Mesendoderm (in vitro differentiated cells): ENCODE measurements around the gene ELAPOR1.

Source experiments
- DNase-seq: peaks from one replicate; pipeline ENCODE4 v3.0.0; 2013
- H2AK5ac ChIP-seq: 2 replicates; pipeline ENCODE4 v1.6.1; 2013; ENCODE audit warnings: low read length, inconsistent platforms
- H2BK120ac ChIP-seq: 2 replicates; pipeline ENCODE4 v1.6.1; 2013; ENCODE audit warnings: low read depth, mild to moderate bottlenecking, low read length, moderate library complexity, mixed read lengths
- H2BK15ac ChIP-seq: replicated peaks from 2 replicates; pipeline ENCODE4 v1.6.1; 2013; ENCODE audit warnings: low read depth, mild to moderate bottlenecking, moderate library complexity
- H2BK5ac ChIP-seq: 2 replicates; pipeline ENCODE4 v1.6.1; 2013; ENCODE audit warnings: low read length, inconsistent platforms
- H3K18ac ChIP-seq: 2 replicates; pipeline ENCODE4 v1.6.1; 2013; ENCODE audit warnings: mild to moderate bottlenecking, low read length, mixed read lengths
- H3K23ac ChIP-seq: one replicate; pipeline ENCODE4 v1.6.1; 2013; ENCODE audit warnings: low read length
- H3K27ac ChIP-seq: 2 replicates; pipeline ENCODE4 v1.5.1; 2013; ENCODE audit warnings: low read depth, mild to moderate bottlenecking, inconsistent platforms, low read length, moderate library complexity
- H3K27me3 ChIP-seq: 2 replicates; pipeline ENCODE4 v1.6.1; 2013; ENCODE audit warnings: low read length, control low read depth, mild to moderate bottlenecking, inconsistent platforms; ENCODE audit not compliant: insufficient read depth, poor library complexity
- H3K36me3 ChIP-seq: 2 replicates; pipeline ENCODE4 v1.6.1; 2013; ENCODE audit warnings: low read length, inconsistent platforms; ENCODE audit not compliant: control insufficient read depth, insufficient read depth
- H3K4ac ChIP-seq: one replicate; pipeline ENCODE4 v1.6.1; 2013; ENCODE audit warnings: low read depth, mild to moderate bottlenecking, low read length, moderate library complexity
- H3K4me1 ChIP-seq: 2 replicates; pipeline ENCODE4 v1.6.1; 2013; ENCODE audit warnings: low read depth, low read length, inconsistent platforms; ENCODE audit not compliant: control insufficient read depth
- H3K4me2 ChIP-seq: 2 replicates; pipeline ENCODE4 v1.6.1; 2013; ENCODE audit warnings: low read length
- H3K4me3 ChIP-seq: 2 replicates; pipeline ENCODE4 v1.5.1; 2013; ENCODE audit warnings: mild to moderate bottlenecking, low read length
- H3K56ac ChIP-seq: one replicate; pipeline ENCODE4 v1.6.1; 2013; ENCODE audit warnings: low read length
- H3K79me1 ChIP-seq: 2 replicates; pipeline ENCODE4 v1.6.1; 2013; ENCODE audit warnings: low read length, inconsistent platforms
- H3K79me2 ChIP-seq: 2 replicates; pipeline ENCODE4 v1.6.1; 2013; ENCODE audit warnings: mild to moderate bottlenecking, low read length; ENCODE audit not compliant: control insufficient read depth, insufficient read depth
- H3K9ac ChIP-seq: 2 replicates; pipeline ENCODE4 v1.6.1; 2013; ENCODE audit warnings: low read length, inconsistent platforms
- H4K5ac ChIP-seq: one replicate; pipeline ENCODE4 v1.6.1; 2013; ENCODE audit warnings: low read length
- H4K8ac ChIP-seq: one replicate; pipeline ENCODE4 v1.6.1; 2013; ENCODE audit warnings: low read depth, mild to moderate bottlenecking, control low read depth, low read length, moderate library complexity
- WGBS: extraction: QIAGEN DNeasy Blood & Tissue Kit; methylation state at CpG from one replicate; pipeline ENCODE4 v1.1.7; 2013; ENCODE audit warnings: low lambda C conversion rate, missing lambda C conversion rate; ENCODE audit not compliant: insufficient coverage; ENCODE audit errors: extremely low coverage; 5-methylcytosine and 5-hydroxymethylcytosine counted together

ELAPOR1 gene

DNA sequence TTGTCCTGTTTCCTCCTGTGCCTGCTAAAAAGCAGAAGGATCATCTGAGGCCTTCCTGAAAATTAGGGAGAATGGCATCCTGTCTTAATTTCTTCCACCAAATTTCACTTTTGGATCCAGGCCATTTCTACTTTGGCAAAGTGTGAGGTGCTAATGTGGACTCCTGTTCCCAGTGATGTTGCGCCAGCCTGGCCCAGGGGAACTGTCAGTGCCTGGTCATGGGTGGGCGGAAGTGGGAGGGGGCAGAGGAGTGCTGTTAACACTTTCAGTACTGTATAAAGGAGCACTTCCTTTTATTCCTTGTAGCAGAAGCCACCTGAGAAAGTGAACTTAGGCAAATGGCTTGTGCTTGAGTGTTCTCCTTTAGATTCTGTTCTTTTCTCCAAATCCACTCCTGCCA, 19.9 kb downstream of the ELAPOR1 start:
- Histone ChIP-seq H4K5ac (no peak overlapping the region), H3K79me1 (no peaks in the 10 kb centered on the region), H2BK120ac (no peak overlapping the region), H3K27me3 (no peaks in the 10 kb centered on the region), H3K18ac (no peak overlapping the region), H3K4me3 (no peak overlapping the region), H3K79me2 (no peaks in the 10 kb centered on the region), H3K27ac (no peak overlapping the region), H3K4me2 (no peak overlapping the region), H3K4ac (no peak overlapping the region), H3K4me1 (no peaks in the 10 kb centered on the region), H2BK15ac (no peak overlapping the region), H3K36me3 (no peaks in the 10 kb centered on the region), H4K8ac (no peak overlapping the region), H2BK5ac (no peak overlapping the region), H3K56ac (no peak overlapping the region), H3K23ac (no peak overlapping the region), H3K9ac (no peak overlapping the region), H2AK5ac (no peak overlapping the region)
- no peak for DNase-seq
- no CpG with 5 or more reads among the region's 2 CpGs for WGBS

DNA sequence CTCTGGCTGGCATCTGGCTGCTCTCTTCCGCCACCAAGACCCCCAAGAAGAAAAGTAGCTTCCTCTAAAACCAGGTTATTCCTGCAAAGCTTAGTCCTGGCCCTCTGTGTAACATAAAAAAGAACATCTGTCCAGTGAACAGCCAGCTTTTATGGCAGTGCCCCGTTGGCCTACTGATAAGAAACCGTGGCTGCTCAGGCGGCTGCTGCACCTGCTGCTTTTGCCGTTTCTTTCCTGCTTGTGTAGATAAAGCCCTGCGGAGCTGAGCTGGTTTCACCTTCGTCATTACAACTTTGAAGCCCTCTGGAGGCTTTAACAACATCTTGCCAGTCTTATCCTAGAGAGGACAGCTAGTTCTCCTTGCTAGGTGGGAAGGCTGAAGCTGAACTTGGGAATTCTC, 20.5 kb downstream of the ELAPOR1 start:
- H3K9ac ChIP-seq, result no peak overlapping the region
- no peaks in the 10 kb centered on the region for H3K4me1 ChIP-seq
- no CpG with 5 or more reads among the region's 7 CpGs for WGBS
- no peaks in the 10 kb centered on the region for H3K79me1 ChIP-seq
- no peak overlapping the region for H2AK5ac ChIP-seq
- H3K27me3 ChIP-seq, result no peaks in the 10 kb centered on the region
- H3K4ac ChIP-seq, result no peak overlapping the region
- no peak overlapping the region for H3K4me3 ChIP-seq
- no peak overlapping the region for H3K56ac ChIP-seq
- no peak overlapping the region for H2BK120ac ChIP-seq
- H2BK15ac ChIP-seq, result no peak overlapping the region
- no peak overlapping the region for H3K4me2 ChIP-seq
- H3K79me2 ChIP-seq, result no peaks in the 10 kb centered on the region
- H3K27ac ChIP-seq, result no peak overlapping the region
- no peak for DNase-seq
- no peaks in the 10 kb centered on the region for H3K36me3 ChIP-seq
- no peak overlapping the region for H3K23ac ChIP-seq
- H4K5ac ChIP-seq, result no peak overlapping the region
- H4K8ac ChIP-seq, result no peak overlapping the region
- H3K18ac ChIP-seq, result no peak overlapping the region
- no peak overlapping the region for H2BK5ac ChIP-seq

DNA sequence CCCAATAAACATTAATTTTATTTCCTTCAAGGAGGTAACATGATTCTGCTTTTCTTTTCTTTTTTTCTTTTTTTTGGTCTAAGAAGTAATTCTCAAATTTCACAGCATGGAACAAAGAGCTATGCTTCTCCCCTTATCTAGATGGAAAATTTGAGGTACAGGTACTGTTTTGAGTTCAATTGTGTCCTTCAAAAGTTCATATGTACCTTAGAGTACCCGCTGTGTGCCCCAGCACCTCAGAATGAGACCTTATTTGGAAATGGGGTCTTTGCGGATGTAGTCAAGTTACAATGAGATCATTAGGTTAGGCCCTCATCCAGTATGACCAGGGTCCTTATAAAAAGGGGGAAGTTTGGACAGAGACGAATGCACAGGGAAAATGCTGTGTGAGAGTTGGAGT, 22.0 kb downstream of the ELAPOR1 start:
- no CpG with 5 or more reads among the region's 3 CpGs for WGBS
- Histone ChIP-seq H2BK5ac (no peak overlapping the region), H3K9ac (no peak overlapping the region), H3K79me1 (no peaks in the 10 kb centered on the region), H4K8ac (no peak overlapping the region), H3K4me2 (no peak overlapping the region), H3K56ac (no peak overlapping the region), H2AK5ac (no peak overlapping the region), H2BK120ac (no peak overlapping the region), H3K27me3 (no peaks in the 10 kb centered on the region), H4K5ac (no peak overlapping the region), H3K4me1 (no peaks in the 10 kb centered on the region), H3K18ac (no peak overlapping the region), H3K4me3 (no peak overlapping the region), H3K79me2 (no peaks in the 10 kb centered on the region), H3K23ac (no peak overlapping the region), H2BK15ac (no peak overlapping the region), H3K4ac (no peak overlapping the region), H3K36me3 (no peaks in the 10 kb centered on the region), H3K27ac (no peak overlapping the region)
- DNase-seq, result no peak

DNA sequence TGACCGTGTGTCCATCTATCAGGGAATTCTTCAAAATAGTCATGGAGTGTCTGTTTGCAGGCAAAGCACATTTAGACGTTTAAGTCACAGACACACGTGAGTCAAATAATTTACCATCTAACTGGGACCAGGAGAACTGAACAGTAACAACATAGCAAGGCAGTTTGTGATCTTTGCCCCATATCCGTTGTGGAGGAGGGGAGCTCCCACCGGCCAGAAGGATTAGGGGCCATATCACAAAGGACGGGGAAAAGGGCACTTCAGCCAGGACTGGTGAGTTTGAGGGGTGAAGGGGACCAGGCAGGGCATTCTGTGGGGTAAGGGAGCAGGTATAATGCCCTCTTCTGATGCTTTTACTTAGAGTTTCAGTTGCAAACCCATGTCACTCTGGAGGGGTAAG, 22.9 kb downstream of the ELAPOR1 start:
- Histone ChIP-seq H2BK120ac (no peak overlapping the region), H3K4me3 (no peak overlapping the region), H3K27ac (no peak overlapping the region), H4K8ac (no peak overlapping the region), H3K4me1 (no peaks in the 10 kb centered on the region), H2BK5ac (no peak overlapping the region), H3K56ac (no peak overlapping the region), H3K18ac (no peak overlapping the region), H3K4ac (no peak overlapping the region), H3K79me1 (no peaks in the 10 kb centered on the region), H3K23ac (no peak overlapping the region), H3K27me3 (no peaks in the 10 kb centered on the region), H3K36me3 (no peaks in the 10 kb centered on the region), H4K5ac (no peak overlapping the region), H2BK15ac (no peak overlapping the region), H3K4me2 (no peak overlapping the region), H3K79me2 (no peaks in the 10 kb centered on the region), H2AK5ac (no peak overlapping the region), H3K9ac (no peak overlapping the region)
- no CpG with 5 or more reads among the region's 6 CpGs for WGBS
- no peak for DNase-seq

DNA sequence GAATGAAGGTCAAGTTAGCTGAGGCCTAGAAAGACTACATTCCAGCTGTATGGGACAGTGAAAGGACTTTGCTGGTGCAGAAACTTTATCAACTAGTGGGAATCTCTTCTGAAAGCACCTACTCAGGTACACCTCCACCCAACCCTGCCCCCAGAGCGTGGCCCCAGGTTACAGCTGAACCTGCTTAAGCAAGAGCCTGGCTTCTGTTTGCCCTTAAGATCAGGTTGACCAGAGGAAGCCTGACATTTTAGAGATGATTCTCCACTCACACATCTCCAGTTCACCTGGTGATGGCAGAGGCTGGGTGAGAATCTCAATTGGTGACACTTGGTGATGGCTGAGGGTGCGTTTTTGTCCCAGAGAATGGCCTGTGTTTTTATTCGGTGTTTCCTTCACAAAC, 24.0 kb downstream of the ELAPOR1 start:
- Histone ChIP-seq H3K79me1 (no peaks in the 10 kb centered on the region), H3K27ac (no peak overlapping the region), H2BK5ac (no peak overlapping the region), H2AK5ac (no peak overlapping the region), H3K23ac (no peak overlapping the region), H3K18ac (no peak overlapping the region), H3K4me2 (no peak overlapping the region), H4K8ac (no peak overlapping the region), H3K36me3 (no peaks in the 10 kb centered on the region), H3K4me3 (no peak overlapping the region), H4K5ac (no peak overlapping the region), H3K4ac (no peak overlapping the region), H2BK120ac (no peak overlapping the region), H3K56ac (no peak overlapping the region), H3K9ac (no peak overlapping the region), H2BK15ac (no peak overlapping the region), H3K79me2 (no peaks in the 10 kb centered on the region), H3K4me1 (no peaks in the 10 kb centered on the region), H3K27me3 (no peaks in the 10 kb centered on the region)
- DNase-seq, result no peak
- WGBS, result no CpG with 5 or more reads among the region's 3 CpGs

DNA sequence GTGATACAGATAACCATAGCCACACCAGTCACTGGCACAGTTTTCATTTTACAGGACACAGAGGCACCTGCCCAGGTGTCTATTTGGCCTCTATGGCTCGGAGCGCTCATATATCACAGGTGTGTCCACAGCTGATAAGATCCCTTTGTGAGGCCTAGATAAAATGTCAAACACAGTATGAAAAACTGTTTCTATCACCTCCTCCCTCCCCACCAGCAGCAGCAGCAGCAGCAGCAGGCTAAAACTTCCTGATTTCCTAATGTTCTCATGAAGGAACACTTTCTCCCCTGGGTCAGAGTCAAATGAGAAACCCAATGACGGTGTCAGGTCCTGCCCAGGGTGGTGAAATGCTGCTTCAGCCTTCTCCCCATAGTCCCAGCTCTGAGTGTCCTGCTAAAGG, 24.4 kb downstream of the ELAPOR1 start:
- no CpG with 5 or more reads among the region's 3 CpGs for WGBS
- Histone ChIP-seq H3K27ac (no peak overlapping the region), H3K4ac (no peak overlapping the region), H3K36me3 (no peaks in the 10 kb centered on the region), H4K5ac (no peak overlapping the region), H2BK120ac (no peak overlapping the region), H3K79me1 (no peaks in the 10 kb centered on the region), H3K4me1 (no peaks in the 10 kb centered on the region), H3K18ac (no peak overlapping the region), H2BK5ac (no peak overlapping the region), H3K9ac (no peak overlapping the region), H3K4me3 (no peak overlapping the region), H3K4me2 (no peak overlapping the region), H2BK15ac (no peak overlapping the region), H3K27me3 (no peaks in the 10 kb centered on the region), H2AK5ac (no peak overlapping the region), H3K23ac (no peak overlapping the region), H3K56ac (no peak overlapping the region), H3K79me2 (no peaks in the 10 kb centered on the region), H4K8ac (no peak overlapping the region)
- no peak for DNase-seq
